ENCODE results near the gene RALGAPA2.

DNA sequence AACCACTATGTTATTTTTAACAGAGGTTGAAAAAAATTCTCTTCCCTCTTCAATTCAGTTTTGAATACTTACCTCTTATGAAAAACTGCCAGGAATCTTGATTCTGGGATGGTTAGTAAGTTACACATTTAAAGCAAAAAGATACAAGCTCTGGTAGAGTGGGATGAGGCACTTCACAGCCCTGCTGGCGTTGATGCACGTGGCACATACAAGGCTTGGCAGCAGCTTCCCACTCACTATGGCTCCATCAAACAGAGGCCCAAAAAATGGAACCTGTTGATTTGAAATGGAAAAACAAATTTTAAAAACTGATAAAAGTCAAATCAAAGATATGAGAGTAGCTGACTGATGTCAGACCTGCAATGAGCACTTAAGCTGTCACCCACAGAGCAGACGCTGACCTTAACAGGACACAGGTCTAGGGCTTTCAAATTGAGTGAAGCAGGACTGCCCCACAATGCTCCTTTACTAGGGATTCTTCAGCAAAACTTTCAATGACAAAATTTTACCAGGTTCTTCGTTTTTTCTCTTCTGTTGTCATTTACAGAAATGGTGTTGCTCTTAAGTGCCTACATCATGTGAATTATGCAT, 239.7 kb downstream of the RALGAPA2 start:
- no peak for TF ChIP-seq POLR2A (IDR thresholded peaks at IDR 0.05; ENCODE audit: low read length)
- no peak for TF ChIP-seq GATA1 (IDR thresholded peaks at IDR 0.05; ENCODE audit: low read depth, low read length)
